Testis (tissue), 3 donors: Measurements from ENCODE around the gene FAM174C. TPM values are rescaled to one million over a fixed set of nuclear protein-coding genes. Genes with fewer than 3 reads are reported as not detected.
A peak's percentile ranks its signal among the peaks of the same experiment; 100 is the strongest.

Experiments used
- DNase-seq: peaks from one replicate; pipeline ENCODE4 v3.0.0-alpha.2; 2019
- H3K27ac ChIP-seq, 2 donors: fragments of 200-600 bp; sonication (generic); one replicate each; pipeline ENCODE4 v1.5.1; 2019
- H3K27me3 ChIP-seq: fragments of 200-600 bp; sonication (generic); one replicate; pipeline ENCODE4 v1.5.1; 2019
- H3K36me3 ChIP-seq: fragments of 200-600 bp; sonication (generic); one replicate; pipeline ENCODE4 v1.5.1; 2017; ENCODE audit warnings: low read depth; ENCODE audit errors: missing control alignments
- H3K4me1 ChIP-seq: fragments of 200-600 bp; sonication (generic); one replicate; pipeline ENCODE4 v1.5.1; 2019
- H3K4me3 ChIP-seq, 2 donors: fragments of 200-600 bp; sonication (generic); one replicate each; pipeline ENCODE4 v1.5.1; 2017 to 2019
- H3K9me3 ChIP-seq: fragments of 200-600 bp; sonication (generic); one replicate; pipeline ENCODE4 v1.5.1; 2017
- CTCF ChIP-seq, 3 experiments: fragments of 450-650 bp in 2 of 3; fragments of 200-600 bp in 1 of 3; sonication (generic) in 1 of 3; IDR thresholded peaks; one replicate each; pipeline ENCODE4 v1.5.1; 2016 to 2019; ENCODE audit warnings: antibody characterized with exemption in 3 of 3, mild to moderate bottlenecking in 2 of 3, moderate library complexity in 1 of 3
- POLR2A ChIP-seq: fragments of 450-650 bp; IDR thresholded peaks from one replicate; pipeline ENCODE4 v1.6.1; 2017; ENCODE audit warnings: antibody characterized with exemption, mild to moderate bottlenecking, moderate library complexity
- WGBS, 2 donors: methylation state at CpG; one replicate each; pipeline ENCODE4 v1.1.5; 2018; 5-methylcytosine and 5-hydroxymethylcytosine counted together
- intact Hi-C: fragments of 100-400 bp; cut with DNase I; formaldehyde crosslinking; loops from one replicate; pipeline ENCODE4 v1.15.1; 2023; ENCODE audit warnings: low total_unique reads
- polyA plus RNA-seq: library from polyadenylated mRNA; stranded (reverse); fragments of 350-450 nt; fragmentation: Illumina TruSeq; extraction: RNeasy Lipid Tissue Mini Kit (QIAGEN cat#74804); gene quantifications from one replicate; pipeline ENCODE4 v1.2.3, GENCODE V29; 2014; ENCODE audit warnings: low read depth, low replicate concordance; ENCODE audit not compliant: insufficient read depth
- total RNA-seq, 2 donors: library from RNA; depleted of rRNA; stranded (reverse); fragments of >200 nt; gene quantifications; one replicate each; pipeline ENCODE4 v1.2.3, GENCODE V29; 2016

FAM174C gene
- total and polyA plus RNA-seq, 3 donors from 2014 or later: 51.6 to 128 (median 111) TPM

GRCh38 chr19:1282588-1283206 lies 7.4 kb downstream of the FAM174C start:
- Histone ChIP-seq H3K27me3 (no peaks in the 10 kb centered on the region), H3K9me3 (no peaks in the 10 kb centered on the region), H3K27ac (no peak overlapping the region), H3K4me1 (peaks cover 19% of the 10 kb centered on the region), H3K4me3 (no peak overlapping the region), H3K36me3 (no peaks in the 10 kb centered on the region)
- intact Hi-C loops: no loop called here
- DNase-seq: no peak
- WGBS, 2 donors: 54 to 66% methylated on average over 15 to 18 of the region's 18 CpGs
- no peak for TF ChIP-seq POLR2A

GRCh38 chr19:1283207-1283916 lies 8.0 kb downstream of the FAM174C start:
- Histone ChIP-seq H3K27me3 (no peaks in the 10 kb centered on the region), H3K4me3 (no peak overlapping the region), H3K27ac (peak overlapping the region in 1 of 2 donors; percentile 44), H3K4me1 (peaks cover 20% of the 10 kb centered on the region), H3K36me3 (no peaks in the 10 kb centered on the region), H3K9me3 (no peaks in the 10 kb centered on the region)
- TF ChIP-seq POLR2A: no peak
- no peak for TF ChIP-seq CTCF (IDR thresholded peaks at IDR 0.05)
- WGBS, 2 donors: 43 to 49% methylated on average over 6 to 26 of the region's 29 CpGs
- intact Hi-C loops: no loop called here
- peak; percentile 51 for DNase-seq

GRCh38 chr19:1283917-1284292 lies 8.6 kb downstream of the FAM174C start:
- Histone ChIP-seq H3K9me3 (no peaks in the 10 kb centered on the region), H3K4me3 (no peak overlapping the region), H3K4me1 (peaks cover 20% of the 10 kb centered on the region), H3K36me3 (no peaks in the 10 kb centered on the region), H3K27ac (no peak overlapping the region), H3K27me3 (no peaks in the 10 kb centered on the region)
- intact Hi-C loops: no loop called here
- TF ChIP-seq CTCF (IDR thresholded peaks at IDR 0.05) (no peak), POLR2A (no peak)
- 80% methylated on average over 12 of the region's 12 CpGs; no CpG with 5 or more reads in 1 of the 2 donors for WGBS, 2 donors
- no peak for DNase-seq

- Histone ChIP-seq H3K9me3 (no peaks in the 10 kb centered on the region), H3K27me3 (no peaks in the 10 kb centered on the region), H3K4me1 (peaks cover 20% of the 10 kb centered on the region), H3K4me3 (no peak overlapping the region), H3K36me3 (no peaks in the 10 kb centered on the region), H3K27ac (no peak overlapping the region)
- WGBS, 2 donors: 61 to 74% methylated on average over 20 of the region's 20 CpGs
- intact Hi-C loops: no loop called here
- TF ChIP-seq POLR2A (no peak), CTCF (IDR thresholded peaks at IDR 0.05) (no peak)
- DNase-seq: no peak
These were observed 9.1 kb downstream of the FAM174C start for GRCh38 chr19:1284293-1284978.

GRCh38 chr19:1284979-1285736 lies 9.8 kb downstream of the FAM174C start:
- H3K9me3 ChIP-seq: no peaks in the 10 kb centered on the region
- no peak overlapping the region for H3K27ac ChIP-seq
- no peaks in the 10 kb centered on the region for H3K36me3 ChIP-seq
- peaks cover 20% of the 10 kb centered on the region for H3K4me1 ChIP-seq
- intact Hi-C loops: no loop called here
- no peaks in the 10 kb centered on the region for H3K27me3 ChIP-seq
- TF ChIP-seq POLR2A (no peak), CTCF (IDR thresholded peaks at IDR 0.05) (no peak)
- no peak overlapping the region for H3K4me3 ChIP-seq
- 26 to 65% methylated on average over 3 to 38 of the region's 51 CpGs for WGBS, 2 donors
- DNase-seq: no peak
